GM19397 (cell line): Measurements from ENCODE around the gene KIF5C.
"Not testable (repeated sequence)": the region's sequence is repeated elsewhere in the genome, so short reads cannot be mapped to it uniquely, and the experiment has no call there.

Experiments used
- ATAC-seq: cut with Tn5 transposase; IDR thresholded peaks from one replicate; pipeline ENCODE4 v1.9.1; 2021; ENCODE audit warnings: mild to moderate bottlenecking, moderate library complexity; ENCODE audit not compliant: unreplicated experiment

KIF5C gene

GRCh38 chr2:148959745-148960144 lies 84.7 kb downstream of the KIF5C start:
- ATAC-seq = no peak

GRCh38 chr2:148960483-148960882 lies 85.5 kb downstream of the KIF5C start:
- no peak for ATAC-seq

- ATAC-seq = no peak
These were observed 88.4 kb downstream of the KIF5C start for GRCh38 chr2:148963461-148963860.

- peak; percentile 48 for ATAC-seq
These were observed 90.8 kb downstream of the KIF5C start for GRCh38 chr2:148965623-148966437.

GRCh38 chr2:148966438-148966758 lies 91.4 kb downstream of the KIF5C start:
- no peak for ATAC-seq

GRCh38 chr2:148967056-148967455 lies 92.0 kb downstream of the KIF5C start:
- no peak for ATAC-seq

GRCh38 chr2:148967578-148967977 lies 92.6 kb downstream of the KIF5C start:
- no peak for ATAC-seq

GRCh38 chr2:148968301-148968700 lies 93.3 kb downstream of the KIF5C start:
- no peak for ATAC-seq

GRCh38 chr2:148968776-148969319 lies 93.8 kb downstream of the KIF5C start:
- no peak for ATAC-seq

GRCh38 chr2:148969659-148970061 lies 94.6 kb downstream of the KIF5C start:
- no peak for ATAC-seq

GRCh38 chr2:148970385-148970784 lies 95.4 kb downstream of the KIF5C start:
- no peak for ATAC-seq

- ATAC-seq = no peak
These were observed 96.5 kb downstream of the KIF5C start for GRCh38 chr2:148971547-148971946.

- ATAC-seq = no peak
These were observed 99.1 kb downstream of the KIF5C start for GRCh38 chr2:148974095-148974494.

- no peak for ATAC-seq
These were observed 103.1 kb downstream of the KIF5C start for GRCh38 chr2:148978026-148978685.

- ATAC-seq = no peak
These were observed 103.7 kb downstream of the KIF5C start for GRCh38 chr2:148978706-148979105.

- no peak for ATAC-seq
These were observed 104.3 kb downstream of the KIF5C start for GRCh38 chr2:148979164-148979918.

- ATAC-seq = no peak
These were observed 104.9 kb downstream of the KIF5C start for GRCh38 chr2:148979919-148980277.

GRCh38 chr2:148980496-148980895 lies 105.5 kb downstream of the KIF5C start:
- not testable (repeated sequence) for ATAC-seq

GRCh38 chr2:148981324-148981723 lies 106.3 kb downstream of the KIF5C start:
- ATAC-seq = no peak

GRCh38 chr2:148981781-148982180 lies 106.8 kb downstream of the KIF5C start:
- no peak for ATAC-seq

- no peak for ATAC-seq
These were observed 107.3 kb downstream of the KIF5C start for GRCh38 chr2:148982282-148982681.

- ATAC-seq = no peak
These were observed 108.9 kb downstream of the KIF5C start for GRCh38 chr2:148983896-148984295.
